Activated CD8-positive, alpha-beta memory T cell treated with anti-CD3 and anti-CD28 coated beads, Interleukin-2, amount 10 ng/mL, durations not matched to agents 7 days and 5 days (primary cell): ENCODE data around the gene P4HB. TPM values are rescaled to one million over a fixed set of nuclear protein-coding genes. Genes with fewer than 3 reads are reported as not detected.

Source experiments
- ATAC-seq: fragments of 150-1000 bp; cut with Tn5 transposase; one replicate; pipeline ENCODE4 v1.10.0; 2021; ENCODE audit warnings: moderate library complexity
- CTCF ChIA-PET: fragments of 350-600 bp; sonication (Branson Sonifier 250); formaldehyde crosslinking; loops from one replicate; lab custom pipeline; 2021; ENCODE audit warnings: antibody characterized with exemption; lab: Charles Lee
- DNase-seq: peaks from one replicate; pipeline ENCODE4 v3.0.0-alpha.2; 2020
- H3K27ac Mint-ChIP-seq: one replicate; pipeline ENCODE4 v1.8.0; 2021; ENCODE audit warnings: mild to moderate bottlenecking, mixed read lengths
- H3K27me3 Mint-ChIP-seq: one replicate; pipeline ENCODE4 v1.8.0; 2021; ENCODE audit warnings: mixed read lengths
- H3K36me3 Mint-ChIP-seq: one replicate; pipeline ENCODE4 v1.8.0; 2021; ENCODE audit warnings: mild to moderate bottlenecking, mixed read lengths
- H3K4me1 Mint-ChIP-seq: one replicate; pipeline ENCODE4 v1.8.0; 2021; ENCODE audit warnings: mixed read lengths
- H3K4me3 Mint-ChIP-seq: one replicate; pipeline ENCODE4 v1.8.0; 2021; ENCODE audit warnings: mild to moderate bottlenecking, moderate library complexity, mixed read lengths
- H3K9me3 Mint-ChIP-seq: one replicate; pipeline ENCODE4 v1.8.0; 2022; ENCODE audit warnings: low read depth, mixed read lengths
- total RNA-seq, 2 experiments: library from RNA; stranded (reverse); gene quantifications; one replicate each; pipeline ENCODE4 v1.2.3, GENCODE V29; 2021

Gene P4HB
- total RNA-seq, 2 experiments from 2014 or later, result 333 to 416 TPM

GRCh38 chr17:81888105-81888987 lies 28.0 kb upstream of the P4HB start:
- DNase-seq (no peak), ATAC-seq (no peak)
- Mint-ChIP-seq H3K9me3 (no peaks in the 10 kb centered on the region), H3K4me1 (peaks cover 36% of the 10 kb centered on the region), H3K36me3 (peaks cover 50% of the 10 kb centered on the region), H3K27ac (peak overlapping the region; percentile 34), H3K4me3 (no peak overlapping the region), H3K27me3 (no peaks in the 10 kb centered on the region)
- CTCF ChIA-PET, result no interaction called here

- Mint-ChIP-seq H3K27me3 (no peaks in the 10 kb centered on the region), H3K27ac (no peak overlapping the region), H3K36me3 (peaks cover 57% of the 10 kb centered on the region), H3K4me3 (no peak overlapping the region), H3K9me3 (no peaks in the 10 kb centered on the region), H3K4me1 (peaks cover 29% of the 10 kb centered on the region)
- DNase-seq (no peak), ATAC-seq (no peak)
- CTCF ChIA-PET, result no interaction called here
Observed at GRCh38 chr17:81885869-81886548, 25.7 kb upstream of the P4HB start.

DNA sequence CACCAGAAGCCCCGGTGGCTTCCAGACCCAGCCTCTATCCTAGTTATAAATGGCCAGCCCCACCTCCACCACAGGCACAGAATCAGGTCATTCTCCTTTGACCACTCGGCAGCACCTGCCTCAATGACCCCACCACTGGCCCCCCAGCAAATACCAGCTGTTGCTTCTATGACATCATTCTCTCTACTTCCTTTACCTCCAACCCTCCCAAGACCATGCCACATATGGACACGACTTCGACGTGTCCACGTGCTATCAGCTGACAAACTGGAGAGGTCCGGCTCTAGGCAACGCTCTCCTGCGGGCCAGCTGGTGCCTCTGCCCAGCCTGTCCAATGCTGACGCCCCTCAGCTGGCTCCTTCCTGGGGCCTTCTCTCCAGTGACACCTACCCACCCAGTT lies 25.1 kb upstream of the P4HB start:
- H3K27me3 Mint-ChIP-seq, result no peaks in the 10 kb centered on the region
- CTCF ChIA-PET, result interaction anchor here (1.5 kb wide), 1 partner anchor 136 kb away, joined by 3 read pairs; no protein-coding TSS in a partner anchor
- peaks cover 54% of the 10 kb centered on the region for H3K36me3 Mint-ChIP-seq
- DNase-seq, result no peak
- no peak overlapping the region for H3K4me3 Mint-ChIP-seq
- H3K4me1 Mint-ChIP-seq, result peaks cover 27% of the 10 kb centered on the region
- peak; percentile 13 for ATAC-seq
- H3K9me3 Mint-ChIP-seq, result no peaks in the 10 kb centered on the region
- H3K27ac Mint-ChIP-seq, result peak overlapping the region; percentile 50

GRCh38 chr17:81884968-81885367 lies 24.6 kb upstream of the P4HB start:
- Mint-ChIP-seq H3K4me1 (peaks cover 22% of the 10 kb centered on the region), H3K36me3 (peaks cover 49% of the 10 kb centered on the region), H3K27me3 (no peaks in the 10 kb centered on the region), H3K4me3 (no peak overlapping the region), H3K9me3 (no peaks in the 10 kb centered on the region), H3K27ac (no peak overlapping the region)
- ATAC-seq (no peak), DNase-seq (no peak)
- CTCF ChIA-PET, result interaction anchor here (1.5 kb wide), 1 partner anchor 136 kb away, joined by 3 read pairs; no protein-coding TSS in a partner anchor

- Mint-ChIP-seq H3K4me1 (peaks cover 18% of the 10 kb centered on the region), H3K27me3 (no peaks in the 10 kb centered on the region), H3K27ac (no peak overlapping the region), H3K9me3 (no peaks in the 10 kb centered on the region), H3K4me3 (no peak overlapping the region), H3K36me3 (peaks cover 51% of the 10 kb centered on the region)
- CTCF ChIA-PET, result interaction anchor here (1.5 kb wide), 1 partner anchor 137 kb away, joined by 3 read pairs; no protein-coding TSS in a partner anchor
- DNase-seq, result no peak
- ATAC-seq, result peak; percentile 25
Observed at GRCh38 chr17:81884520-81884919, 24.2 kb upstream of the P4HB start.

- Mint-ChIP-seq H3K4me1 (peaks cover 2% of the 10 kb centered on the region), H3K27ac (no peak overlapping the region), H3K9me3 (no peaks in the 10 kb centered on the region), H3K36me3 (peaks cover 35% of the 10 kb centered on the region), H3K27me3 (no peaks in the 10 kb centered on the region), H3K4me3 (no peak overlapping the region)
- CTCF ChIA-PET, result interaction anchor here (0.6 to 1.5 kb wide), 3 partner anchors 9 to 276 kb away, joined by 3 to 7 read pairs (median 3); no protein-coding TSS in a partner anchor
- no peak for ATAC-seq
- no peak for DNase-seq
Observed at GRCh38 chr17:81879121-81879520, 18.8 kb upstream of the P4HB start.

DNA sequence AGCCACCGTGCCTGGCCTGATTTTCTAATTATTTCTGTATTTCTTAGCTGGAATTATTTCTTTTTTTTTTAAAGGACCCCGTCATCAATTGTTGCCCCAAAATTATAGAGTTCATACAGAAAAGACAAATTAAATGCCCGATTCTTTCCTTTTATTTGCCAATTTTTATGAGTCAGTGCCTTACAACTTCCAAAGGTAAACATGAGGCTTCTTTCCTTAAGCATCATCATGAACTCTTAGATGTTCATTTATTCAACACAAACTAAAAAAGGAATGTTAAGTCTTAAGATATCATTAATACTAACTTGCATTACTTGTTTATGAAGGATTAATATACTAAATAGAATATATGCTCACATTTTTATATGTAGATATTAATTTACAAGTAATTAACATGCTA lies 18.0 kb upstream of the P4HB start:
- CTCF ChIA-PET, result no interaction called here
- Mint-ChIP-seq H3K27me3 (no peaks in the 10 kb centered on the region), H3K4me3 (no peak overlapping the region), H3K9me3 (no peaks in the 10 kb centered on the region), H3K27ac (no peak overlapping the region), H3K36me3 (peaks cover 33% of the 10 kb centered on the region), H3K4me1 (peaks cover 5% of the 10 kb centered on the region)
- DNase-seq (no peak), ATAC-seq (no peak)

DNA sequence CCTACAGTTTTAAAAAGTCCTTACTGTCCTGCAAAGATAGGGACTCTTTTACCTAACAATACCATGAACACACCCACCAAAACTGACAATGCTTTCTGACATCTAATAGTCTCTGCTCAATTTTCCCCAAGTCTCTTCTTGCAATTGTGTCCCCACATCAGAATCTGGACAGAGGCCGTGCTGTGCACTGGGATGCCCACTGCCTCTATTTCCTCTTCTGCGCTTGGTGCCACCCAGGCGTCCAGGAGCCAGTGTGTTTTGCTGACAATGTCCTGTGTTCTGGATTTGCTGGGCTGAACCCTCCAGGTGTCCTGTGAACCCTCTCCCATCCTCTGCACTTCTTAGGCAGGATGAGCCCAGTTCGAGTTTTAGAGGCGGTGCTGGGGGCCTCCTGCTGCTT lies 17.2 kb upstream of the P4HB start:
- H3K9me3 Mint-ChIP-seq, result no peaks in the 10 kb centered on the region
- H3K4me1 Mint-ChIP-seq, result peaks cover 11% of the 10 kb centered on the region
- no peak overlapping the region for H3K4me3 Mint-ChIP-seq
- DNase-seq, result no peak
- peaks cover 31% of the 10 kb centered on the region for H3K36me3 Mint-ChIP-seq
- no peak for ATAC-seq
- no peak overlapping the region for H3K27ac Mint-ChIP-seq
- no peaks in the 10 kb centered on the region for H3K27me3 Mint-ChIP-seq
- CTCF ChIA-PET, result no interaction called here

DNA sequence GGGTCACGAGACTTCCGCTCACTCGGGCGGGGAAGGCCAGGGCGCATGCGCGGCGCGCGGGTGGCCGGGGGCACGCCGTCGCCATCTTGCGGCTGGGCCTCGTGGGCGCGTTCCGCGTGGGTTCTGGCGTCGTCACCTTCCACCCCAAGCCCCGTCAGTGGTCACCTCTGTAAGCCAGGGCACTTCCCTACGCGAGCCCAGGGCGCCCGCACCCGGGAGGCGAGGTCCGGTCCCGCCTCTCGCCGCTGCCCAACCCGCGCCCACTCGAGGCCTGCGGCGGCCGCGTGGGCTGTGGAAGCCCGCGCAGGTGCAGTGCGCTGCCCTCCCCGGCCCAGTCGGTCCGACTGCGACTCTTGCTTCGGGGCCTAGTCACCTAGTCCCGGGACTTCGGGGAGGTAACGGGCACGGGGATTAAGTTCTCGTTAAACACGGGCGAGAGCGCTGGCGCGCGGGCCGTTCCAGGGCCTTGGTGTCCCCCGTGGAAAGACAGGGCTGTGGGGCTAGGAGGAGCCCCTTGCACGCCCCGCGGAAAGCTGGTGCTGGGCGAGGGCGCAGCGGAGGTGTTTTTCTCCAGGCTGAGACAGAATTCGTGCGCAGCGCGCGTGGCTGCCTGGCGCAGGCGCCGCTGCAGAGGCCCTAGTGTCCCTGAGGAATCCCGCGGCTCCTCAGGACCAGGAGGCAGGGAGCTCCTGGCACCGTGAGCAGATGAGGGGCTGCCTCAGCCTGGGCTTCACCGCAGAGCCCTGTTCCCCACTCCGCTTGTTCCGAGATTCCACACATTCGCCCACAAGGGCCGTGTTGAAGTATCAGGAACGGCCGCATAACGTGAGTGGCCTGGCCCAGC lies 11.3 kb upstream of the P4HB start:
- H3K36me3 Mint-ChIP-seq, result peaks cover 22% of the 10 kb centered on the region
- H3K4me1 Mint-ChIP-seq, result peaks cover 37% of the 10 kb centered on the region
- CTCF ChIA-PET, result interaction anchor here (1.2 to 3.4 kb wide), 8 partner anchors 9 to 166 kb away, joined by 3 to 16 read pairs (median 4); partner anchors contain the start of genes ALYREF, ANAPC11, CENPX and DCXR
- peak overlapping the region; percentile 82 for H3K4me3 Mint-ChIP-seq
- DNase-seq (peak; percentile 96), ATAC-seq (peak; percentile 17)
- no peaks in the 10 kb centered on the region for H3K9me3 Mint-ChIP-seq
- no peaks in the 10 kb centered on the region for H3K27me3 Mint-ChIP-seq
- peak overlapping the region; percentile 93 for H3K27ac Mint-ChIP-seq

DNA sequence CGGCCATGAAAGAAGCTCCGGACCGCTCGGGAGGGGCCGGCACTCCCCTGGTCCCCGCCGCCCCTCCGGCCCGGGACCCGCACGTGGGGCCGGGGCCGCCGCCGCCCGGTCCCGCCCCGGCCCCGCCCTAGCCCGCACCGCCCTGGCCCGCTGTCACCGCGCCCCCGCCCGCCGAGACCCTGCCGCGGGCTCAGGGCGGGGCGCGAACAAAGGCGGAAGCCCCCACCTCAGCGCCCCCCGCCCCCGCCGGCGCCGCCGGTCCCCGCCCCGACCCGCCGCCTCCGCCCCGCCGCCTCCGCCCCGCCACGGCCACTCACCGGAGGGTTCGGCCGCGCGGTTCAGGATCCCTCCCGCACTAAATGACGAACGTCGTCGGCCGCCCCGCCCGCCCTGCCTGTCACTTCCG lies 10.6 kb upstream of the P4HB start, which contains the start of gene ARHGDIA:
ARHGDIA (minus strand) TSS at position 357 of the 406 bp plus-strand sequence. CDS start 1,407 bp downstream, outside the sequence.
- Mint-ChIP-seq H3K4me3 (peak within 1 kb of the TSS; percentile 85), H3K9me3 (no peaks in the 10 kb centered on the region), H3K4me1 (peaks cover 40% of the 10 kb centered on the region), H3K36me3 (peaks cover 22% of the 10 kb centered on the region), H3K27ac (peak within 1 kb of the TSS; percentile 93), H3K27me3 (no peaks in the 10 kb centered on the region)
- peak; percentile 68 for ATAC-seq
- DNase-seq, result no peak
- CTCF ChIA-PET, result interaction anchor here (0.7 to 3.4 kb wide), 6 partner anchors 10 to 152 kb away, joined by 3 to 16 read pairs (median 6); partner anchors contain the start of genes ALYREF, ANAPC11, CENPX and LRRC45

DNA sequence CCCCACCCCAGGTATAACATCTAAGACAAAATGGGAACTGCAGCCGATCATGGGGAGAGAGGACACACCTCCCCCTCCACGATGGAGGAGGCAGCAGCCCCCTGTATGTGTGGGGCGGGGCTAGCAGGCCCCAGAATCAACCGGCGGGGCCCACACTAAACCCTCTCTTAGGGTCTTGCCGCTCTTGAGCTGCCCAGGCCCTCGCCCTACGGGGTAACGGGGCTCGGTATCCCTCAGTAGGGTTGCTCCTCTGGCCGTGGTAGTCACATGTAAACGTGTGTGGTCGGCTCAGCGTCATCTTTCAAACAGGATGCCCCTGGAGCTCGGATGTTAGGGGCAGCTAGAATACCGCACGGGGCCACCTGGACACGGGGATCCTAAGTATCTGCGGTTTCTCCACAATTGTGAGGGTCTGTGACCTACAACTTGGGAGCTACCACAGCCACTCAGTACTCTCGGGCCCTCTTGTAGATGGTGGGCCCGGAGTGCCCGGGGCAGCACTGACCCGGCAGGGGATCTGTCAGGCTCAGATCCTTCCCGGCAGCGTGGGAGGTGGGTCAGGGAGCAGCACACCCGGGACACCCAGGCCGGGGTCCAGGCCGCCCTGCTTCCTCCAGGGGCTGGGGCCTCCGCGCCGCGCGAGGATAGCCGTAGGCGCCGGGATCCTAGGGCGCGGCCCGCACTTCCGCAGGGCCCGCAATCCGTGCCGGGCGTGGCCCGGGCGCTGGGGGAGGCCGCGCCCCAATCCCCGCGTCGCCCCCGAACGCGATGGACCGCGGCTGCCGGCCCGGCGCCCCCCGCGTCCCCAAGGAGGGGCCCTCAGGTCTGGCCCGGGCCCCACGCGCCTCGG lies 10.0 kb upstream of the P4HB start:
- ATAC-seq (peak; percentile 48), DNase-seq (peak; percentile 85)
- Mint-ChIP-seq H3K9me3 (no peaks in the 10 kb centered on the region), H3K4me1 (peaks cover 42% of the 10 kb centered on the region), H3K27me3 (no peaks in the 10 kb centered on the region), H3K36me3 (peaks cover 22% of the 10 kb centered on the region), H3K4me3 (peak overlapping the region; percentile 85), H3K27ac (peak overlapping the region; percentile 91)
- CTCF ChIA-PET, result interaction anchor here (0.7 to 3.4 kb wide), 11 partner anchors 9 to 152 kb away, joined by 3 to 16 read pairs (median 6); partner anchors contain the start of genes ALYREF, ANAPC11, CENPX and LRRC45
